Activated T-helper 1 cell treated with anti-CD3 and anti-CD28 coated beads, Interleukin-12 subunit alpha, Interleukin-12 subunit beta, Interleukin-2, Interleukin-4 antibody, amounts not matched to agents 30 ng/mL and 10 ng/mL and 1 ng/mL, durations not matched to agents 14 hours and 24 hours and 36 hours (primary cell): ENCODE measurements around the gene MICU1. TPM values are rescaled to one million over a fixed set of nuclear protein-coding genes. Genes with fewer than 3 reads are reported as not detected.
"Not testable (repeated sequence)": the region's sequence is repeated elsewhere in the genome, so short reads cannot be mapped to it uniquely, and the experiment has no call there.

Experiments
- DNase-seq: peaks from one replicate; pipeline ENCODE4 v3.0.0; 2021; ENCODE audit warnings: low spot score
- H3K27ac Mint-ChIP-seq: one replicate; pipeline ENCODE4 v1.8.0; 2021; ENCODE audit warnings: mild to moderate bottlenecking, mixed read lengths
- H3K27me3 Mint-ChIP-seq: one replicate; pipeline ENCODE4 v1.8.0; 2022; ENCODE audit warnings: mild to moderate bottlenecking, moderate library complexity, mixed read lengths; ENCODE audit not compliant: insufficient read depth
- H3K36me3 Mint-ChIP-seq: one replicate; pipeline ENCODE4 v1.8.0; 2021; ENCODE audit warnings: low read depth, mixed read lengths
- H3K4me1 Mint-ChIP-seq: one replicate; pipeline ENCODE4 v1.8.0; 2021; ENCODE audit warnings: low read depth, mixed read lengths
- H3K4me3 Mint-ChIP-seq: one replicate; pipeline ENCODE4 v1.8.0; 2021; ENCODE audit warnings: mild to moderate bottlenecking, moderate library complexity, mixed read lengths
- H3K9me3 Mint-ChIP-seq: one replicate; pipeline ENCODE4 v1.8.0; 2021; ENCODE audit warnings: mixed read lengths
- intact Hi-C: fragments of 100-400 bp; cut with micrococcal nuclease; formaldehyde crosslinking; loops from one replicate; pipeline ENCODE4 v1.15.1; 2024
- total RNA-seq: library from RNA; stranded (reverse); gene quantifications from 2 replicates; pipeline ENCODE4 v1.2.3, GENCODE V29; 2022

The MICU1 gene, protein sequence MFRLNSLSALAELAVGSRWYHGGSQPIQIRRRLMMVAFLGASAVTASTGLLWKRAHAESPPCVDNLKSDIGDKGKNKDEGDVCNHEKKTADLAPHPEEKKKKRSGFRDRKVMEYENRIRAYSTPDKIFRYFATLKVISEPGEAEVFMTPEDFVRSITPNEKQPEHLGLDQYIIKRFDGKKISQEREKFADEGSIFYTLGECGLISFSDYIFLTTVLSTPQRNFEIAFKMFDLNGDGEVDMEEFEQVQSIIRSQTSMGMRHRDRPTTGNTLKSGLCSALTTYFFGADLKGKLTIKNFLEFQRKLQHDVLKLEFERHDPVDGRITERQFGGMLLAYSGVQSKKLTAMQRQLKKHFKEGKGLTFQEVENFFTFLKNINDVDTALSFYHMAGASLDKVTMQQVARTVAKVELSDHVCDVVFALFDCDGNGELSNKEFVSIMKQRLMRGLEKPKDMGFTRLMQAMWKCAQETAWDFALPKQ
- 28.4 and 29.5 TPM in 2 replicates for total RNA-seq

DNA sequence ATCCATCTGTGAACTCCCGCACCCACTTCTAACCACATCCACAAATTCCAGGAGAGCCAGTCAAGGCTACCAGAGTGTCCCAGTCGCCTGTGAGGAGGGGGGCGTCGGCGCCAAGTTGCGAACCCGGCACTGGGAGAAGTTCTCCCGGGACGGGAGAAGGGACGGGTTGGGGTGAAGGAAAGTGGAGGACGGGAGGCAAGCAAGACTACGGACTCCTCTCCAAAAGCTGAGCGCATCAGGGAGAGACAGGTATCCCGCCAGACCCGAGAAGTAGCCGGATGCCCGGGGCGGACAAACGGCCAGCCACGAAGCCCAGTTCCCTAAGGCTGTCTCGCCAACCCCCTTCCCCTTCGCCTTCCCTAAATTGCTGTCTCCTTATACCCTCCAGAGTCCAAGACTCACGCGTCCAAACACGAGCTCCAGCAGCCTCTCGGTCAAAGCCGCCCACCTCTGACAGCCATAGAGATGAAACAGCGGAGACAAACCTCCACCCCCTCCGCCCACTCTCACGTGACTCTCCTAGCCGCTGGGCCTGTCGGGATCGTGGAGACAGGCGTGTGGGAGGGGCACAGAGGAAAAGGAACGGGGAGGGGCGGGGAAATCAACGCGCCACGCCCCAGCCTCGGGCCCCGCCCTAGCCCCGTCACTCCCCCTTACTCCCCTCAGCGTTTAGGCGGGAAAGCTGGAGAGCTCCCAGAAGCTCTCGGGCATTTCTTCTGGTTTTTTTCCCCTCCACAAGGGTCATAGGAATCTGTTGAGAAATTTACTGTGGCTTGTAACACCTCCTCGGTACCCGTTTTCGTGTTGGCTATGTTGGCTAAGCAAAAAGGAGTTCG lies at the start of gene MICU1:
MICU1 (minus strand) TSS at position 472 of the 836 bp plus-strand sequence. CDS start 59,286 bp downstream, outside the sequence.
- Mint-ChIP-seq H3K4me3 (peak within 1 kb of the TSS; percentile 96), H3K27ac (peak within 1 kb of the TSS; percentile 94), H3K9me3 (no peaks in the 10 kb centered on the region), H3K4me1 (peaks cover 13% of the 10 kb centered on the region), H3K27me3 (peaks cover 6% of the 10 kb centered on the region), H3K36me3 (peaks cover 4% of the 10 kb centered on the region)
- intact Hi-C loops, result loop anchor here (1.0 to 10.0 kb wide), 8 partner anchors 11 to 869 kb away; partner anchors contain the start of genes MCU, MRPS16, P4HA1 and PPP3CB
- DNase-seq, result peak; percentile 93

DNA sequence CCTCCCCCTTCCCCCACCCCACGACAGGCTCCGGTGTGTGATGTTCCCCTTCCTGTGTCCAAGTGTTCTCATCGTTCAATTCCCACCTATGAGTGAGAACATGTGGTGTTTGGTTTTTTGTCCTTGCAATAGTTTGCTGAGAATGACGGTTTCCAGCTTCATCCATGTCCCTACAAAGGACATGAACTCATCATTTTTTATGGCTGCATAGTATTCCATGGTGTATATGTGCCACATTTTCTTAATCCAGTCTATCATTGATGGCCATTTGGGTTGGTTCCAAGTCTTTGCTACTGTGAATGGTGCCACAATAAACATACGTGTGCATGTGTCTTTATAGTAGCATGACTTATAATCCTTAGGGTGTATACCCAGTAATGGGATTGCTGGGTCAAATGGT lies 48.3 kb upstream of the MICU1 start:
- DNase-seq, H3K9me3 Mint-ChIP-seq, H3K4me1 Mint-ChIP-seq, intact Hi-C loops, H3K27ac Mint-ChIP-seq, H3K36me3 Mint-ChIP-seq, H3K4me3 Mint-ChIP-seq: not testable (repeated sequence)
- H3K27me3 Mint-ChIP-seq, result peaks cover 10% of the 10 kb centered on the region

DNA sequence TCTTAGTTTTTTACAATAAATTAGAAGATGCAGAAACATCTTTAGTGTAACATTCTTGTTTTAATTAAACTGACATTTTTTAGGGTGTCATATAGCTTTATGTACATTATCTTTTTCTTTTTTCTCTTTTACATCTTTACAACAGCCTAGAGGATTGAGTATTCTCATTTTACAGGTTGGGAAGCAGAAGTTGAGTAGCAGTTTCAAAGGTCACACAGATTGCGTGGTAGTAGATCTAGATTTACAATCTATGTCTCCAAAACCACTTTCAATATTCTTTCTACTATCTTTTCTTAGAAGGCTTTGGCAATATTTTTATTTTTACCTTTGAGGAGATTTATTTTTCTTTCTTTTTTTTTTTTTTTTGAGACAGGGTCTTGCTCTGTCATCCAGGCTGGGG lies 47.4 kb upstream of the MICU1 start:
- Mint-ChIP-seq H3K27me3 (peaks cover 12% of the 10 kb centered on the region), H3K9me3 (no peaks in the 10 kb centered on the region), H3K27ac (no peak overlapping the region), H3K4me3 (no peak overlapping the region), H3K4me1 (peaks cover 8% of the 10 kb centered on the region), H3K36me3 (no peaks in the 10 kb centered on the region)
- intact Hi-C loops, result no loop called here
- no peak for DNase-seq

GRCh38 chr10:72667207-72667864 lies 41.5 kb upstream of the MICU1 start:
- Mint-ChIP-seq H3K4me3 (no peak overlapping the region), H3K27ac (no peak overlapping the region), H3K9me3 (no peaks in the 10 kb centered on the region), H3K4me1 (no peaks in the 10 kb centered on the region), H3K36me3 (no peaks in the 10 kb centered on the region), H3K27me3 (peaks cover 24% of the 10 kb centered on the region)
- intact Hi-C loops, result no loop called here
- DNase-seq, result no peak

DNA sequence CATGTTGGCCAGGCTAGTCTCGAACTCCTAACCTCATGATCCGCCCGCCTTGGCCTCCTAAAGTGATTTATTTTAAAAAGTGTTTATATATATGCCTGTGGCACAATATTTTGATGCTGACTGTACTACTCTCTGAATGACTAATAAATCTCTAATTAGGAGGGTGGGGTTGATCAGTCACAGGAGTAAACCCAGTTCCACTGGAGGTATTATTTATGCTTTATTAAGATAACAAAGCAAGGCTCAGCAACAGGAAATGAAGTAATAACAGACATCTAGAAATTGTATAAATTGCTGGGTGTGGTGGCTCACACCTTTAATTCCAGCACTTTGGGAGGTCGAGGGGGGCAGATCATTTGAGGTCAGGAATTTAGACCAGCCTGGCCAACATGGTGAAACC lies 40.0 kb upstream of the MICU1 start:
- no peaks in the 10 kb centered on the region for H3K9me3 Mint-ChIP-seq
- H3K27ac Mint-ChIP-seq, result no peak overlapping the region
- H3K4me1 Mint-ChIP-seq, result no peaks in the 10 kb centered on the region
- intact Hi-C loops, result no loop called here
- DNase-seq, result no peak
- H3K27me3 Mint-ChIP-seq, result peaks cover 18% of the 10 kb centered on the region
- H3K36me3 Mint-ChIP-seq, result no peaks in the 10 kb centered on the region
- no peak overlapping the region for H3K4me3 Mint-ChIP-seq

- H3K4me1 Mint-ChIP-seq, result no peaks in the 10 kb centered on the region
- no peak overlapping the region for H3K27ac Mint-ChIP-seq
- no peaks in the 10 kb centered on the region for H3K9me3 Mint-ChIP-seq
- no peak overlapping the region for H3K4me3 Mint-ChIP-seq
- H3K27me3 Mint-ChIP-seq, result peaks cover 21% of the 10 kb centered on the region
- H3K36me3 Mint-ChIP-seq, result no peaks in the 10 kb centered on the region
- intact Hi-C loops, result no loop called here
- DNase-seq, result no peak
Measured at GRCh38 chr10:72663971-72664370, 38.1 kb upstream of the MICU1 start.

DNA sequence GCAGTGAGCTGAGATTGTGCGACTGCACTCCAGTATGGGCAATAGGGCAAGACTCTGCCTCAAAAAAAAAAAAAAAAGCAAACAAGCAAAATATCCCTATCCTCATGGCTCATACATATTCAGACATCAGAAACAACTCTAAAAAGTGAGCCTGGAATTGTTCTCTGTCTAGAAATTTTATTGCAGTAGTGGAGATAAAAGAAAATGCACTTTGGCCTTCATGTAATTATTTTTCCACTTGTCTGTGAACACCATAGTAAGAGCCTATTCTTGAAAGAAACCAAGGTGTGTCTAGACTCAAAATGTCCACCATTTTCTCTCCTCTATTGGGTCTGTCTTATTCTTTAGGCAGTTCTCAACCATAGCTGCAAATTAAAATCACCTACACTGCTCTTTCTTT lies 35.6 kb upstream of the MICU1 start:
- Mint-ChIP-seq H3K9me3 (no peaks in the 10 kb centered on the region), H3K27ac (no peak overlapping the region), H3K27me3 (peaks cover 5% of the 10 kb centered on the region), H3K4me1 (no peaks in the 10 kb centered on the region), H3K36me3 (no peaks in the 10 kb centered on the region), H3K4me3 (no peak overlapping the region)
- intact Hi-C loops, result no loop called here
- no peak for DNase-seq

- DNase-seq, result no peak
- no peaks in the 10 kb centered on the region for H3K9me3 Mint-ChIP-seq
- no peak overlapping the region for H3K27ac Mint-ChIP-seq
- peaks cover 7% of the 10 kb centered on the region for H3K27me3 Mint-ChIP-seq
- H3K36me3 Mint-ChIP-seq, result no peaks in the 10 kb centered on the region
- no peak overlapping the region for H3K4me3 Mint-ChIP-seq
- intact Hi-C loops, result no loop called here
- H3K4me1 Mint-ChIP-seq, result no peaks in the 10 kb centered on the region
Measured at GRCh38 chr10:72660220-72660619, 34.3 kb upstream of the MICU1 start.

GRCh38 chr10:72659694-72660093 lies 33.8 kb upstream of the MICU1 start:
- Mint-ChIP-seq H3K4me1 (no peaks in the 10 kb centered on the region), H3K9me3 (no peaks in the 10 kb centered on the region), H3K27me3 (peaks cover 9% of the 10 kb centered on the region), H3K27ac (no peak overlapping the region), H3K4me3 (no peak overlapping the region), H3K36me3 (no peaks in the 10 kb centered on the region)
- intact Hi-C loops, result no loop called here
- no peak for DNase-seq

- intact Hi-C loops, result no loop called here
- no peak overlapping the region for H3K27ac Mint-ChIP-seq
- H3K4me3 Mint-ChIP-seq, result no peak overlapping the region
- H3K9me3 Mint-ChIP-seq, result no peaks in the 10 kb centered on the region
- H3K4me1 Mint-ChIP-seq, result no peaks in the 10 kb centered on the region
- no peaks in the 10 kb centered on the region for H3K36me3 Mint-ChIP-seq
- no peak for DNase-seq
- H3K27me3 Mint-ChIP-seq, result peaks cover 7% of the 10 kb centered on the region
Measured at GRCh38 chr10:72658696-72659400, 33.0 kb upstream of the MICU1 start.

- Mint-ChIP-seq H3K27ac (no peak overlapping the region), H3K9me3 (no peaks in the 10 kb centered on the region), H3K4me3 (no peak overlapping the region), H3K4me1 (no peaks in the 10 kb centered on the region), H3K36me3 (no peaks in the 10 kb centered on the region), H3K27me3 (peaks cover 9% of the 10 kb centered on the region)
- DNase-seq, result no peak
- intact Hi-C loops, result no loop called here
Measured at GRCh38 chr10:72654720-72655119, 28.8 kb upstream of the MICU1 start.

DNA sequence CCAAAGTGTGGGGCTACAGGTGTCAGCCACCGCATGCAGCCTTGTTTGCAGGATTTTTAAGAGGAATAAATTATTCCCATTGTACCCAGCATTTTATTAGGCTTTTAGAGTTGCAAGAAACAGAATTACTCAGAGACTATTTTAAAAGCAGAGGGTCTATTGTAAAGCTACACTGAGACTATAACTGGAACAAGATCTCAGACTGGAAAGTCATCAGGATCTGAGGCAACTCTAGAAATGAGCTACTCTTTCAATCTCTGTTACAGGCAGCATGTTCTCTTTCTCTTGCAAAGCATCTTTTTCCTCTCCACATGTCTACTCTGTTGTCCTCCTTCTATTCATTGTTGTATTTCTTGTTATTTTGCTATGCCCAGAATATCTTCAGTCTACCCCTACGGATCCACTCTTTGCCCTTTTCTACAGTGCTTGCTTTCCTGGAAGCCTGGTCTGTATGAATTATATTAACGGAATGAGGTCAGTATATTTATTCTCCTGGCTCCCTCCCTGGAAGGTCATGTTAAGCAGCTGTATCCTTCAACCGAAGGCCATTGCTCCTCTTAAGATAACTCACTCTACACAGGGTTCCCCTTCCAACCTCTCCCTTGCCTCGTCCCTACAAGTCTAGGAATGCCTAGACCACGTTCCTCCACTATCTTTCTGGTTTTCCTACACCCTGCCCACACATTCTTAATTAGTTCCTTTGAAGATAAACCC lies 27.7 kb upstream of the MICU1 start:
- Mint-ChIP-seq H3K27ac (no peak overlapping the region), H3K4me1 (no peaks in the 10 kb centered on the region), H3K9me3 (no peaks in the 10 kb centered on the region), H3K4me3 (no peak overlapping the region), H3K36me3 (no peaks in the 10 kb centered on the region), H3K27me3 (peaks cover 8% of the 10 kb centered on the region)
- intact Hi-C loops, result no loop called here
- DNase-seq, result no peak
